HepG2 (cell line): ENCODE data around the gene UTP15. TPM values are rescaled to one million over a fixed set of nuclear protein-coding genes. Genes with fewer than 3 reads are reported as not detected.

Experiments
- ATAC-seq: fragments of 200-7000 bp; cut with Tn5 transposase; 3 replicates; pipeline ENCODE4 v1.9.1; 2020; ENCODE audit warnings: mild to moderate bottlenecking, moderate library complexity
- BruUV-seq: library from RNA; stranded (reverse); fragments of 400-500 nt; replicated peaks from 2 replicates; lab custom pipeline; 2021; lab: Mats Ljungman, UMichigan
- CTCF ChIA-PET: fragments of 300-600 bp; formaldehyde crosslinking; extraction: SDS; loops from one replicate; lab custom pipeline; 2021; ENCODE audit warnings: low total read pairs, inconsistent platforms, low intra/inter-chr PET ratio; lab: Yijun Ruan, JAX
- POLR2A ChIA-PET: fragments of 350-600 bp; sonication (Branson Sonifier 250); formaldehyde crosslinking; loops from one replicate; lab custom pipeline; 2020; ENCODE audit warnings: antibody characterized with exemption, inconsistent platforms; lab: Yijun Ruan, JAX
- DNase-seq: peaks from one replicate; pipeline ENCODE4 v3.0.0-alpha.2; 2015; ENCODE audit warnings: low spot score
- FAIRE-seq: peaks from 3 replicates; lab custom pipeline; 2011; peaks lifted over from hg19 to GRCh38; lab: Jason Lieb, UNC
- H2AFZ ChIP-seq: one replicate; pipeline ENCODE4 v1.6.1; 2011; ENCODE audit warnings: low read length, inconsistent platforms
- H3K27ac ChIP-seq: fragments of 300-600 bp; 3 replicates; pipeline ENCODE4 v1.8.0; 2011; ENCODE audit warnings: mixed run types, mild to moderate bottlenecking, mixed read lengths, low read length, inconsistent platforms; ENCODE audit not compliant: insufficient read depth; ENCODE audit errors: extremely low read length
- H3K27me3 ChIP-seq, 2 experiments: fragments of 200-600 bp in 1 of 2; 2 replicates in 1 of 2; 3 replicates in 1 of 2; pipeline versions ENCODE4 v1.6.0 to v1.8.0; 2011; ENCODE audit warnings: low read length in 2 of 2, mild to moderate bottlenecking in 2 of 2, moderate library complexity in 2 of 2, inconsistent platforms in 1 of 2; ENCODE audit not compliant: insufficient read depth in 2 of 2, control insufficient read depth in 1 of 2
- H3K36me3 ChIP-seq, 2 experiments: fragments of 200-600 bp in 1 of 2; replicated peaks in 1 of 2; 2 replicates in 1 of 2; 3 replicates in 1 of 2; pipeline versions ENCODE4 v1.5.1 to v1.8.0; 2011; ENCODE audit warnings: low read length in 2 of 2, inconsistent platforms in 1 of 2; ENCODE audit not compliant: insufficient read depth in 2 of 2, control insufficient read depth in 1 of 2
- H3K4me1 ChIP-seq: 2 replicates; pipeline ENCODE4 v1.5.1; 2012; ENCODE audit warnings: low read length, inconsistent platforms; ENCODE audit not compliant: insufficient read depth
- H3K4me2 ChIP-seq: 2 replicates; pipeline ENCODE4 v1.6.0; 2011; ENCODE audit warnings: low read depth, low read length, inconsistent platforms
- H3K4me3 ChIP-seq, 3 experiments: fragments of 200-600 bp in 1 of 3; sonication (generic), shearing (Covaris generic) in 1 of 3; replicated peaks in 1 of 3; 2 replicates each; pipeline ENCODE4 v1.5.1; 2011 to 2016; ENCODE audit warnings: low read length in 3 of 3, inconsistent platforms in 2 of 3, low read depth in 2 of 3, mild to moderate bottlenecking in 2 of 3, control low read depth in 1 of 3, mixed read lengths in 1 of 3; ENCODE audit not compliant: insufficient read depth in 1 of 3
- H3K79me2 ChIP-seq: one replicate; pipeline ENCODE4 v1.6.1; 2011; ENCODE audit warnings: low read length, inconsistent platforms; ENCODE audit not compliant: insufficient read depth
- H3K9ac ChIP-seq: 2 replicates; pipeline ENCODE4 v1.6.0; 2011; ENCODE audit warnings: mild to moderate bottlenecking, low read depth, low read length, inconsistent platforms; ENCODE audit not compliant: insufficient read depth
- H3K9me3 ChIP-seq: 2 replicates; pipeline ENCODE4 v1.5.1; 2012; ENCODE audit warnings: mild to moderate bottlenecking, low read length
- H4K20me1 ChIP-seq: 2 replicates; pipeline ENCODE4 v1.6.0; 2011; ENCODE audit warnings: inconsistent platforms, mild to moderate bottlenecking, low read length, moderate library complexity; ENCODE audit not compliant: insufficient read depth
- ARID4A ChIP-seq: sonication (generic); formaldehyde crosslinking; IDR thresholded peaks from 2 replicates; pipeline ENCODE4 v1.5.0; 2020; ENCODE audit warnings: mild to moderate bottlenecking, missing genetic modification reagents, borderline replicate concordance
- CREB1 ChIP-seq, 2 experiments: fragments of 450-650 bp in 1 of 2; IDR thresholded peaks; 2 replicates each; pipeline ENCODE4 v1.6.1; 2016 to 2017; ENCODE audit warnings: control low read depth in 1 of 2, mild to moderate bottlenecking in 1 of 2, missing compliant biosample characterization in 1 of 2, missing genetic modification characterization in 1 of 2
- HDAC1 ChIP-seq: sonication (generic); formaldehyde crosslinking; IDR thresholded peaks from 2 replicates; pipeline ENCODE4 v1.5.1; 2020; ENCODE audit warnings: mild to moderate bottlenecking, missing genetic modification reagents
- RARA ChIP-seq: IDR thresholded peaks from 2 replicates; pipeline ENCODE4 v1.6.1; 2016; ENCODE audit warnings: missing genetic modification reagents, missing compliant biosample characterization
- REST ChIP-seq, 2 experiments: IDR thresholded peaks; 2 replicates each; pipeline ENCODE4 v1.6.1; 2011 to 2012; ENCODE audit warnings: low read length in 2 of 2, borderline replicate concordance in 1 of 2, low read depth in 1 of 2, mild to moderate bottlenecking in 1 of 2, moderate library complexity in 1 of 2
- TFE3 ChIP-seq: IDR thresholded peaks from 2 replicates; pipeline ENCODE4 v1.6.1; 2016
- ZBTB44 ChIP-seq: sonication (generic); formaldehyde crosslinking; IDR thresholded peaks from 2 replicates; pipeline ENCODE4 v1.4.0; 2020; ENCODE audit warnings: missing genetic modification reagents
- ZEB1 ChIP-seq: IDR thresholded peaks from 2 replicates; pipeline ENCODE4 v1.6.1; 2012; ENCODE audit warnings: mild to moderate bottlenecking, low read depth, inconsistent platforms; ENCODE audit not compliant: insufficient replicate concordance
- ZSCAN21 ChIP-seq: sonication (generic); formaldehyde crosslinking; IDR thresholded peaks from 2 replicates; pipeline ENCODE4 v1.8.0; 2022; ENCODE audit warnings: mild to moderate bottlenecking, missing genetic modification reagents, moderate library complexity, borderline replicate concordance
- WGBS: methylation state at CpG from one replicate; pipeline ENCODE4 v1.1.6; 2017; ENCODE audit warnings: low lambda C conversion rate; 5-methylcytosine and 5-hydroxymethylcytosine counted together
- in situ Hi-C: cut with HindIII; loops from 2 replicates; pipeline ENCODE4 v1.10.0; 2017; ENCODE audit warnings: low pct_unique_long_range_greater_than_20kb; ENCODE audit not compliant: extremely low pct_ligation_motif_present
- intact Hi-C: fragments of 100-400 bp; cut with micrococcal nuclease; formaldehyde crosslinking; loops from one replicate; pipeline ENCODE4 v1.10.0; 2022; ENCODE audit not compliant: unreplicated experiment
- polyA plus RNA-seq, 8 experiments: library from polyadenylated mRNA; depleted of rRNA in 3 of 8; stranded (reverse) in 7 of 8; unstranded in 1 of 8; fragments of >200 nt; fragmentation: Illumina TruSeq in 4 of 8; extraction: Trizol in 4 of 8; gene quantifications; 2 replicates each; pipeline versions ENCODE4 v1.2.1 to v1.2.3, GENCODE V29; 2011 to 2016; ENCODE audit warnings: low read depth in 4 of 8, missing spikeins in 1 of 8, mixed read lengths in 1 of 8; ENCODE audit not compliant: insufficient read depth in 1 of 8
- total RNA-seq, 5 experiments: library from RNA; depleted of rRNA; stranded (reverse); fragments of >200 nt; fragmentation: Illumina TruSeq; extraction: Trizol; gene quantifications; 2 replicates each; pipeline ENCODE4 v1.2.3, GENCODE V29; 2016; ENCODE audit warnings: low read depth in 1 of 5

Gene UTP15
- total and polyA plus RNA-seq, 2 of the 13 experiments (the other 11 are each of a cell fraction or from before 2014, with no cell fraction given): 7.3 to 35.8 TPM

- TF ChIP-seq TFE3 (CRISPR knock-in tag) (no peak), REST (IDR thresholded peaks at IDR 0.05; ENCODE audit: borderline replicate concordance in 1 of 2, low read depth in 1 of 2, low read length in 2 of 2) (no peak)
Observed at GRCh38 chr5:73564675-73565074, 868 bp upstream of the UTP15 start (continued).

GRCh38 chr5:73565969-73566547 lies 515 bp downstream of the UTP15 start:
- in situ Hi-C loops: no loop called here
- Histone ChIP-seq H3K4me2 (peak overlapping the region; percentile 95), H3K9ac (peak overlapping the region; percentile 89), H4K20me1 (no peaks in the 10 kb centered on the region), H3K4me3 (peak overlapping the region; percentile 77 to 89 (median 82)), H3K36me3 (peaks cover 0 to 26% of the 10 kb centered on the region in 2 experiments; a peak in 4 of 5 replicates), H3K79me2 (peaks cover 55% of the 10 kb centered on the region), H3K27ac (peak overlapping the region; percentile 75), H2AFZ (no peak overlapping the region), H3K4me1 (peaks cover 28% of the 10 kb centered on the region), H3K27me3 (no peaks in the 10 kb centered on the region; a peak in 1 of 5 replicates), H3K9me3 (no peaks in the 10 kb centered on the region)
- TSS peak; percentile 82 for BruUV-seq
- intact Hi-C loops: loop anchor here (1.0 to 2.0 kb wide), 2 partner anchors 21 to 47 kb away; no protein-coding TSS in a partner anchor
- DNase-seq (no peak), ATAC-seq (peak; percentile 10; the same call in 2 of the 3 replicates), FAIRE-seq (no peak)
- ChIA-PET CTCF (no interaction called here), POLR2A (interaction anchor here (1.0 to 4.3 kb wide), 6 partner anchors 20 to 247 kb away, joined by 3 to 26 read pairs (median 7); partner anchors contain the start of gene BTF3)
- WGBS: 1% methylated on average over 8 of the region's 8 CpGs
- no peak for TF ChIP-seq HDAC1 (CRISPR knock-in tag)
- TF ChIP-seq CREB1 (IDR thresholded peaks at IDR 0.05): no peak
- peak; percentile 41; the same call in 1 of the 2 replicates for TF ChIP-seq CREB1 (CRISPR knock-in tag; IDR thresholded peaks at IDR 0.05)
- TF ChIP-seq ARID4A (CRISPR knock-in tag): 0 out of 2 replicates have a peak, but pooled peaks have one; percentile 14
- no peak for TF ChIP-seq ZBTB44
- TF ChIP-seq ZSCAN21: no peak
- no peak for TF ChIP-seq RARA (CRISPR knock-in tag)
- peak; percentile 3 for TF ChIP-seq ZEB1
